GM23338 (cell line): ENCODE results near the gene CTNNA3. TPM values are rescaled to one million over a fixed set of nuclear protein-coding genes. Genes with fewer than 3 reads are reported as not detected.

Source experiments
- ATAC-seq: fragments of 200-7000 bp; cut with Tn5 transposase; 3 replicates; pipeline ENCODE4 v1.9.1; 2020
- DNase-seq: peaks from one replicate; pipeline ENCODE4 v3.0.0-alpha.2; 2015; ENCODE audit warnings: low spot score
- H2AFZ ChIP-seq: fragments of 200-600 bp; sonication (generic); 2 replicates; pipeline ENCODE4 v1.8.0; 2016; ENCODE audit warnings: antibody characterized with exemption, mild to moderate bottlenecking, moderate library complexity
- H3F3A ChIP-seq: fragments of 200-600 bp; sonication (generic); replicated peaks from 2 replicates; pipeline ENCODE4 v1.8.0; 2017; ENCODE audit warnings: antibody characterized with exemption, mixed run types, low read depth
- H3K27ac ChIP-seq: fragments of 200-600 bp; sonication (generic); 2 replicates; pipeline ENCODE4 v1.6.1; 2016; ENCODE audit warnings: low read depth
- H3K27me3 ChIP-seq: fragments of 200-600 bp; sonication (generic); 2 replicates; pipeline ENCODE4 v1.8.0; 2016; ENCODE audit warnings: mild to moderate bottlenecking, mixed run types, moderate library complexity; ENCODE audit not compliant: insufficient read depth
- H3K36me3 ChIP-seq: fragments of 200-600 bp; sonication (generic); 2 replicates; pipeline ENCODE4 v1.8.0; 2016; ENCODE audit warnings: mild to moderate bottlenecking; ENCODE audit not compliant: insufficient read depth
- H3K4me1 ChIP-seq: fragments of 200-600 bp; sonication (generic); 2 replicates; pipeline ENCODE4 v1.8.0; 2016; ENCODE audit warnings: mild to moderate bottlenecking, moderate library complexity; ENCODE audit not compliant: insufficient read depth
- H3K4me2 ChIP-seq: fragments of 200-600 bp; sonication (generic); 2 replicates; pipeline ENCODE4 v1.7.1; 2017; ENCODE audit warnings: mixed run types
- H3K4me3 ChIP-seq: fragments of 200-600 bp; sonication (generic); 2 replicates; pipeline ENCODE4 v1.6.1; 2016; ENCODE audit warnings: mixed run types
- H3K79me2 ChIP-seq: fragments of 200-600 bp; sonication (generic); replicated peaks from 2 replicates; pipeline ENCODE4 v1.8.0; 2017; ENCODE audit warnings: mild to moderate bottlenecking; ENCODE audit not compliant: insufficient read depth
- H3K9me2 ChIP-seq: fragments of 200-600 bp; sonication (generic); 2 replicates; pipeline ENCODE4 v1.8.0; 2017; ENCODE audit not compliant: insufficient read depth
- H4K20me1 ChIP-seq: fragments of 200-600 bp; sonication (generic); replicated peaks from 2 replicates; pipeline ENCODE4 v1.8.0; 2017; ENCODE audit warnings: mild to moderate bottlenecking; ENCODE audit not compliant: insufficient read depth
- H3K27ac Mint-ChIP-seq: 2 replicates; pipeline ENCODE4 v1.8.0; 2020; ENCODE audit warnings: inconsistent platforms, mild to moderate bottlenecking, moderate library complexity, mixed read lengths
- H3K27me3 Mint-ChIP-seq: 3 replicates; pipeline ENCODE4 v1.8.0; 2022; ENCODE audit warnings: low read depth, mild to moderate bottlenecking, moderate library complexity, mixed read lengths, inconsistent platforms; ENCODE audit not compliant: insufficient read depth, poor library complexity
- H3K36me3 Mint-ChIP-seq: 3 replicates; pipeline ENCODE4 v1.8.0; 2021; ENCODE audit warnings: low read depth, mild to moderate bottlenecking, inconsistent platforms, moderate library complexity, mixed read lengths
- H3K4me1 Mint-ChIP-seq: 3 replicates; pipeline ENCODE4 v1.8.0; 2020; ENCODE audit warnings: mild to moderate bottlenecking, inconsistent platforms, mixed read lengths
- H3K4me3 Mint-ChIP-seq: 3 replicates; pipeline ENCODE4 v1.8.0; 2021; ENCODE audit warnings: moderate library complexity, mild to moderate bottlenecking, inconsistent platforms, mixed read lengths
- H3K9me3 Mint-ChIP-seq: 3 replicates; pipeline ENCODE4 v1.8.0; 2020; ENCODE audit warnings: moderate library complexity, mild to moderate bottlenecking, inconsistent platforms, mixed read lengths
- JUNB ChIP-seq: IDR thresholded peaks from one replicate; pipeline ENCODE4 v1.6.1; 2016; ENCODE audit warnings: antibody characterized with exemption; ENCODE audit not compliant: unreplicated experiment
- NANOG ChIP-seq: IDR thresholded peaks from 2 replicates; pipeline ENCODE4 v1.6.1; 2016; ENCODE audit warnings: antibody characterized with exemption, borderline replicate concordance
- STAT1 ChIP-seq: IDR thresholded peaks from one replicate; pipeline ENCODE4 v1.6.1; 2016; ENCODE audit warnings: antibody characterized with exemption; ENCODE audit not compliant: unreplicated experiment
- ZNF462 ChIP-seq: fragments of 250-450 bp; sonication (Bioruptor Pico); IDR thresholded peaks from 2 replicates; pipeline ENCODE4 v1.5.0; 2020; ENCODE audit warnings: mild to moderate bottlenecking, moderate library complexity
- polyA plus RNA-seq: library from polyadenylated mRNA; unstranded; fragments of >200 nt; fragmentation: Nextera tagmentation; extraction: Ambion mirVana; gene quantifications from 2 replicates; pipeline ENCODE4 v1.2.1, GENCODE V29; 2016
- total RNA-seq: library from RNA; depleted of rRNA; stranded (reverse); fragments of >200 nt; shearing (Covaris generic); gene quantifications from 2 replicates; pipeline ENCODE4 v1.2.3, GENCODE V29; 2014
- TF ChIP-seq, protein P1 (sequence below): IDR thresholded peaks from one replicate; pipeline ENCODE4 v1.6.1; 2018; ENCODE audit warnings: antibody characterized with exemption; ENCODE audit not compliant: unreplicated experiment

CTNNA3 gene
- total and polyA plus RNA-seq, 2 experiments from 2014 or later, result 0.71 to 3.3 TPM

DNA sequence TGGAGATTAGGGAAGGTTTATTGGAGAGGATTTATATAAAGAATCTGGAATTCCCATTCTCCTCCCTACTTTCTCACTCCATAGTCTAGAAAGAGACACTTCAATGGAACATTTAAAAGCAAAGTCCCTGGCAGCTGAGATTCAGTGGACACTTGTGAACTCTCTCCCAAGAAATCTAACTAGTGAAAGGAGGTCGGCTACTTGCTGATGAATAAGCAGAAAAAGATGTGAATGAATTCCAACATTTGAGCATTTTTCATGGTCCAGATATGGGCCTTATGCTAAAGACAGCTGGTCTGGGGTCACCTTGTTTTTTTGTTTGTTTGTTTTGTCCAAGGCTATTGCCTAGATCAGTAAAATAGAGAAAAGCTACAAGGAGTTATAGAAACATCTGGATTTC, 911.2 kb downstream of the CTNNA3 start (continued):
- no peak for TF ChIP-seq ZNF462 (CRISPR knock-in tag)
- no peak for TF ChIP-seq NANOG

- Histone ChIP-seq H3K4me1 (peaks cover 7% of the 10 kb centered on the region; the same call in 1 of the 2 replicates), H3K27me3 (no peaks in the 10 kb centered on the region), H4K20me1 (no peaks in the 10 kb centered on the region), H3K79me2 (no peaks in the 10 kb centered on the region), H2AFZ (no peak overlapping the region), H3K27ac (no peak overlapping the region), H3K4me2 (no peak overlapping the region), H3K4me3 (no peak overlapping the region), H3F3A (no peaks in the 10 kb centered on the region), H3K36me3 (no peaks in the 10 kb centered on the region), H3K9me2 (no peaks in the 10 kb centered on the region)
- no peak for ATAC-seq
- no peak for DNase-seq
- H3K9me3 Mint-ChIP-seq, result no peaks in the 10 kb centered on the region
- TF ChIP-seq JUNB, result no peak
- TF ChIP-seq STAT1, result no peak
- TF ChIP-seq NANOG, result no peak
- TF ChIP-seq, protein P1, sequence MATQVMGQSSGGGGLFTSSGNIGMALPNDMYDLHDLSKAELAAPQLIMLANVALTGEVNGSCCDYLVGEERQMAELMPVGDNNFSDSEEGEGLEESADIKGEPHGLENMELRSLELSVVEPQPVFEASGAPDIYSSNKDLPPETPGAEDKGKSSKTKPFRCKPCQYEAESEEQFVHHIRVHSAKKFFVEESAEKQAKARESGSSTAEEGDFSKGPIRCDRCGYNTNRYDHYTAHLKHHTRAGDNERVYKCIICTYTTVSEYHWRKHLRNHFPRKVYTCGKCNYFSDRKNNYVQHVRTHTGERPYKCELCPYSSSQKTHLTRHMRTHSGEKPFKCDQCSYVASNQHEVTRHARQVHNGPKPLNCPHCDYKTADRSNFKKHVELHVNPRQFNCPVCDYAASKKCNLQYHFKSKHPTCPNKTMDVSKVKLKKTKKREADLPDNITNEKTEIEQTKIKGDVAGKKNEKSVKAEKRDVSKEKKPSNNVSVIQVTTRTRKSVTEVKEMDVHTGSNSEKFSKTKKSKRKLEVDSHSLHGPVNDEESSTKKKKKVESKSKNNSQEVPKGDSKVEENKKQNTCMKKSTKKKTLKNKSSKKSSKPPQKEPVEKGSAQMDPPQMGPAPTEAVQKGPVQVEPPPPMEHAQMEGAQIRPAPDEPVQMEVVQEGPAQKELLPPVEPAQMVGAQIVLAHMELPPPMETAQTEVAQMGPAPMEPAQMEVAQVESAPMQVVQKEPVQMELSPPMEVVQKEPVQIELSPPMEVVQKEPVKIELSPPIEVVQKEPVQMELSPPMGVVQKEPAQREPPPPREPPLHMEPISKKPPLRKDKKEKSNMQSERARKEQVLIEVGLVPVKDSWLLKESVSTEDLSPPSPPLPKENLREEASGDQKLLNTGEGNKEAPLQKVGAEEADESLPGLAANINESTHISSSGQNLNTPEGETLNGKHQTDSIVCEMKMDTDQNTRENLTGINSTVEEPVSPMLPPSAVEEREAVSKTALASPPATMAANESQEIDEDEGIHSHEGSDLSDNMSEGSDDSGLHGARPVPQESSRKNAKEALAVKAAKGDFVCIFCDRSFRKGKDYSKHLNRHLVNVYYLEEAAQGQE, result no peak
- no peaks in the 10 kb centered on the region for H3K27me3 Mint-ChIP-seq
- H3K4me1 Mint-ChIP-seq, result peaks cover under 1% of the 10 kb centered on the region; the same call in 1 of the 3 replicates
- H3K36me3 Mint-ChIP-seq, result no peaks in the 10 kb centered on the region
- H3K4me3 Mint-ChIP-seq, result no peak overlapping the region
- H3K27ac Mint-ChIP-seq, result no peak overlapping the region
These were observed 912.7 kb downstream of the CTNNA3 start for GRCh38 chr10:66783316-66783715.
